B cell (primary cell): ENCODE results near the gene CDC37. TPM values are rescaled to one million over a fixed set of nuclear protein-coding genes. Genes with fewer than 3 reads are reported as not detected.

Experiments
- ATAC-seq: fragments of 200-7000 bp; cut with Tn5 transposase; one replicate; pipeline ENCODE4 v1.10.0; 2021; ENCODE audit warnings: low read depth, mild to moderate bottlenecking, moderate number of reproducible peaks, moderate library complexity
- CTCF ChIA-PET: fragments of 350-600 bp; sonication (Branson Sonifier 250); formaldehyde crosslinking; loops from one replicate; lab custom pipeline; 2021; ENCODE audit warnings: antibody characterized with exemption, inconsistent platforms; lab: Charles Lee
- POLR2A ChIA-PET: fragments of 350-600 bp; sonication (Branson Sonifier 250); formaldehyde crosslinking; loops from one replicate; lab custom pipeline; 2021; ENCODE audit warnings: antibody characterized with exemption; lab: Charles Lee
- DNase-seq: peaks from one replicate; pipeline ENCODE4 v3.0.0; 2013
- H2AFZ ChIP-seq: 2 replicates; pipeline ENCODE4 v1.6.1; 2012; ENCODE audit warnings: mild to moderate bottlenecking, low read depth, low read length; ENCODE audit not compliant: insufficient read depth, poor library complexity, severe bottlenecking
- H3K27ac ChIP-seq, 2 donors: 1 replicate in 1 of 2; 2 replicates in 1 of 2; pipeline ENCODE4 v1.5.1; 2012 to 2013; ENCODE audit warnings: low read length in 2 of 2, mild to moderate bottlenecking in 2 of 2, moderate library complexity in 1 of 2
- H3K27me3 ChIP-seq, 4 experiments: fragments of 200-600 bp in 1 of 4; sonication (generic) in 1 of 4; replicated peaks in 1 of 4; 1 replicate in 2 of 4; 2 replicates in 2 of 4; pipeline versions ENCODE4 v1.6.1 to v1.7.0; 2013 to 2016; ENCODE audit warnings: low read length in 3 of 4, mild to moderate bottlenecking in 2 of 4, mixed read lengths in 1 of 4, moderate library complexity in 1 of 4; ENCODE audit not compliant: insufficient read depth in 4 of 4, control insufficient read depth in 3 of 4; ENCODE audit errors: control extremely low read depth in 1 of 4
- H3K36me3 ChIP-seq, 2 experiments: replicated peaks in 1 of 2; 1 replicate in 1 of 2; 2 replicates in 1 of 2; pipeline versions ENCODE4 v1.6.1 to v1.7.1; 2013; ENCODE audit warnings: low read length in 1 of 2; ENCODE audit not compliant: insufficient read depth in 2 of 2, control insufficient read depth in 1 of 2; ENCODE audit errors: control extremely low read depth in 1 of 2, extremely low read depth in 1 of 2
- H3K4me1 ChIP-seq, 2 donors: fragments of 200-600 bp in 1 of 2; sonication (generic) in 1 of 2; 1 replicate in 1 of 2; 2 replicates in 1 of 2; pipeline versions ENCODE4 v1.5.1 to v1.6.1; 2013 to 2017; ENCODE audit warnings: low read length in 2 of 2; ENCODE audit not compliant: control insufficient read depth in 2 of 2, insufficient read depth in 2 of 2
- H3K4me2 ChIP-seq: replicated peaks from 2 replicates; pipeline ENCODE3; 2012; ENCODE audit warnings: mild to moderate bottlenecking, low read depth, low read length; ENCODE audit not compliant: poor library complexity, severe bottlenecking
- H3K4me3 ChIP-seq, 5 experiments: fragments of 200-600 bp in 1 of 5; sonication (generic) in 1 of 5; 1 replicate in 3 of 5; 2 replicates in 2 of 5; pipeline versions ENCODE4 v1.5.1 to v1.7.0; 2011 to 2016; ENCODE audit warnings: low read length in 4 of 5, mild to moderate bottlenecking in 4 of 5, low read depth in 2 of 5, control low read depth in 1 of 5, moderate library complexity in 1 of 5; ENCODE audit not compliant: insufficient read depth in 1 of 5; ENCODE audit errors: control extremely low read depth in 1 of 5, extremely low read depth in 1 of 5
- H3K79me2 ChIP-seq: fragments of 200-600 bp; sonication (generic); one replicate; pipeline ENCODE4 v1.6.0; 2016; ENCODE audit warnings: low read length; ENCODE audit not compliant: control insufficient read depth, insufficient read depth
- H3K9ac ChIP-seq: fragments of 200-600 bp; sonication (generic); 2 replicates; pipeline ENCODE4 v1.6.1; 2017; ENCODE audit warnings: mild to moderate bottlenecking, low read length, moderate library complexity
- H3K9me3 ChIP-seq, 3 donors: one replicate each; pipeline versions ENCODE4 v1.6.1 to v1.7.1; 2013; ENCODE audit warnings: low read length in 2 of 3; ENCODE audit not compliant: control insufficient read depth in 2 of 3, insufficient read depth in 1 of 3; ENCODE audit errors: control extremely low read depth in 1 of 3
- H4K20me1 ChIP-seq: 2 replicates; pipeline ENCODE4 v1.6.0; 2012; ENCODE audit warnings: mild to moderate bottlenecking, low read length; ENCODE audit not compliant: insufficient read depth, control insufficient read depth, poor library complexity, severe bottlenecking
- H3K27ac Mint-ChIP-seq: one replicate; pipeline ENCODE4 v1.8.0; 2021; ENCODE audit warnings: mixed read lengths
- H3K27me3 Mint-ChIP-seq: one replicate; pipeline ENCODE4 v1.8.0; 2021; ENCODE audit warnings: mixed read lengths
- H3K4me1 Mint-ChIP-seq: one replicate; pipeline ENCODE4 v1.8.0; 2021; ENCODE audit warnings: mixed read lengths
- H3K4me3 Mint-ChIP-seq: one replicate; pipeline ENCODE4 v1.8.0; 2021; ENCODE audit warnings: mixed read lengths
- H3K9me3 Mint-ChIP-seq: one replicate; pipeline ENCODE4 v1.8.0; 2022; ENCODE audit warnings: mixed read lengths; ENCODE audit not compliant: insufficient read depth
- CTCF ChIP-seq: fragments of 200-600 bp; IDR thresholded peaks from one replicate; pipeline ENCODE4 v1.8.0; 2022; ENCODE audit warnings: antibody characterized with exemption, mild to moderate bottlenecking
- EZH2 ChIP-seq: IDR thresholded peaks from 2 replicates; pipeline ENCODE4 v1.6.1; 2012; ENCODE audit warnings: borderline replicate concordance, low read depth, mild to moderate bottlenecking, moderate library complexity, low read length; ENCODE audit not compliant: insufficient read depth, poor library complexity, severe bottlenecking
- WGBS: methylation state at CpG from one replicate; pipeline ENCODE4 v1.1.5; 2013; ENCODE audit warnings: missing lambda C conversion rate; ENCODE audit not compliant: insufficient coverage; 5-methylcytosine and 5-hydroxymethylcytosine counted together
- intact Hi-C: fragments of 100-400 bp; cut with micrococcal nuclease; formaldehyde crosslinking; loops from one replicate; pipeline ENCODE4 v1.10.0; 2022
- polyA plus RNA-seq: library from polyadenylated mRNA; depleted of rRNA; stranded (reverse); fragments of >200 nt; gene quantifications from 2 replicates; pipeline ENCODE4 v1.2.3, GENCODE V29; 2012
- total RNA-seq, 2 donors: library from RNA; stranded (reverse); fragments of 120-200 nt in 1 of 2; gene quantifications; 1 replicate in 1 of 2; 2 replicates in 1 of 2; pipeline versions ENCODE4 v1.2.3 to v1.2.4, GENCODE V29; 2013 to 2022

The CDC37 gene
- total and polyA plus RNA-seq, 2 donors (not counting 1 experiment from before 2014, with no cell fraction given): 193 to 408 TPM

DNA sequence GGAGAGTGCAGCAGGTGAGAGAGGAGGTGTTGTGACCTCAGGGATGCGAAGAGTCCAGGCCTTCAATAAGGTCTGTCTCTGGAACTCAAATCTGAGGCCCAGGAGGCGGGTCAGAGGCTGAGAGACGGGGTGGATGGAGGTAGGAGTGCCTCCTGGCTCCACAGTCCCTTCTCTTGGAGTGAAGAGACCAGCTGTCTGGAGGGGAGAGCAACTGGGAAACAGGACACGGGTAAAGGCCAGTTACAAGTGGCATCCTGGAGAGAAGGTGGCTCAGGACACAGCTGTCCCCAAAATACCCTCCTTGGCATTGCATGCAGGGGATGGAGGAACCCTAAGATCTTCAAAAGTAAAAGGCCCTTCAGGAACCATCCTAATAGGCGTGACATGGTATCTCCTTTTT, 36.2 kb upstream of the CDC37 start:
- WGBS: 93% methylated on average over 5 of the region's 5 CpGs
- Histone ChIP-seq H4K20me1 (no peaks in the 10 kb centered on the region), H3K9me3 (no peaks in the 10 kb centered on the region), H3K4me2 (no peak overlapping the region), H3K4me1 (no peaks in the 10 kb centered on the region), H2AFZ (no peak overlapping the region), H3K27me3 (no peaks in the 10 kb centered on the region), H3K9ac (no peak overlapping the region), H3K4me3 (no peak overlapping the region), H3K27ac (no peak overlapping the region), H3K79me2 (no peaks in the 10 kb centered on the region), H3K36me3 (no peaks in the 10 kb centered on the region)
- no peak for DNase-seq
- CTCF ChIA-PET: interaction anchor here (0.7 to 5.3 kb wide), 3 partner anchors 28 to 50 kb away, joined by 3 to 32 read pairs (median 3); partner anchors contain the start of gene CDC37
- H3K9me3 Mint-ChIP-seq: no peaks in the 10 kb centered on the region
- H3K4me3 Mint-ChIP-seq: no peak overlapping the region
- intact Hi-C loops: no loop called here
- TF ChIP-seq CTCF (no peak), EZH2 (no peak)
- ATAC-seq: no peak
- H3K27me3 Mint-ChIP-seq: no peaks in the 10 kb centered on the region
- H3K4me1 Mint-ChIP-seq: peaks cover 6% of the 10 kb centered on the region
- no peak overlapping the region for H3K27ac Mint-ChIP-seq
- POLR2A ChIA-PET: no interaction called here

- ATAC-seq: no peak
- peaks cover 39 to 45% of the 10 kb centered on the region in 2 donors for H3K4me1 ChIP-seq
These were observed 29.8 kb upstream of the CDC37 start for GRCh38 chr19:10433131-10433536.

More at GRCh38 chr19:10433131-10433536, 29.8 kb upstream of the CDC37 start:
- TF ChIP-seq EZH2: no peak
- TF ChIP-seq CTCF: no peak
- 93% methylated on average over 8 of the region's 10 CpGs for WGBS
- ChIA-PET POLR2A (interaction anchor here (1.8 kb wide), 1 partner anchor 27 kb away, joined by 4 read pairs; no protein-coding TSS in a partner anchor), CTCF (interaction anchor here (0.5 to 2.2 kb wide), 3 partner anchors 16 to 183 kb away, joined by 3 to 15 read pairs (median 12); no protein-coding TSS in a partner anchor)
- Histone ChIP-seq H2AFZ (no peak overlapping the region), H3K36me3 (no peaks in the 10 kb centered on the region), H4K20me1 (no peaks in the 10 kb centered on the region), H3K27me3 (peaks cover 0 to 25% (median 12%) of the 10 kb centered on the region in 4 experiments), H3K4me3 (no peak overlapping the region), H3K4me2 (no peak overlapping the region), H3K9me3 (peaks cover 0 to 6% (median 0%) of the 10 kb centered on the region in 3 donors), H3K9ac (no peak overlapping the region), H3K79me2 (no peaks in the 10 kb centered on the region), H3K27ac (no peak overlapping the region)
- H3K27ac Mint-ChIP-seq: peak overlapping the region; percentile 67
- DNase-seq: no peak
- intact Hi-C loops: no loop called here
- H3K4me1 Mint-ChIP-seq: peaks cover 50% of the 10 kb centered on the region
- peak overlapping the region; percentile 66 for H3K4me3 Mint-ChIP-seq
- no peaks in the 10 kb centered on the region for H3K9me3 Mint-ChIP-seq
- H3K27me3 Mint-ChIP-seq: peaks cover 13% of the 10 kb centered on the region
